Lower leg skin (tissue), 3 donors: ENCODE results near the gene ZNF99.
"Not testable (repeated sequence)": the region's sequence is repeated elsewhere in the genome, so short reads cannot be mapped to it uniquely, and the experiment has no call there.

ENCODE experiments used
- CTCF ChIP-seq, 3 donors: fragments of 450-650 bp; IDR thresholded peaks; one replicate each; pipeline ENCODE4 v1.5.1; 2016; ENCODE audit warnings: antibody characterized with exemption in 3 of 3, mild to moderate bottlenecking in 3 of 3, moderate library complexity in 2 of 3
- POLR2A ChIP-seq, 2 donors: fragments of 450-650 bp; IDR thresholded peaks; one replicate each; pipeline ENCODE4 v1.6.1; 2016 to 2017; ENCODE audit warnings: antibody characterized with exemption in 2 of 2, mild to moderate bottlenecking in 1 of 2, moderate library complexity in 1 of 2

DNA sequence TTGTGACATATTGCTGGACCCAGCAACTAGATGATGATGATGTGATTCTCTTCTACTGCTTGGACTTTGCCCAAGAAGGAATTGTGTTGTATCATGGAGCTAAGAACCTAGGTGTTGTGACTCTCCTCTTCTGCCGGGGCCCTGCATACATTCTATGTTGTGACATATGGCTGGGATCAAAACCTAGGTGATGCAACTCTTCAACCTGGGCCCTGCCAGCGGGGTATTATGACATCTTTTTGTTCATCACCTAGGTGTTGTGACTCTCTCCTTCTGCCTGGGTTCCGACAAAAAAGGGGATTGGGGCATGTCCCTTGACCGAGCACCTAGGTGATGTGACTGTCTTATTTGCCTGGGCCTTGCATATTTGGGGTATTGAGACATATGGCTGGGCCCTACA lies 55.7 kb downstream of the ZNF99 start:
- TF ChIP-seq CTCF, POLR2A (IDR thresholded peaks at IDR 0.05): not testable (repeated sequence)
